Dedifferentiated amniotic fluid mesenchymal stem cell (primary cell): ENCODE measurements around the gene KCNQ5.

Experiments
- DNase-seq: peaks from one replicate; pipeline ENCODE4 v3.0.0-alpha.2; 2016; ENCODE audit errors: extremely low spot score

Gene KCNQ5

DNA sequence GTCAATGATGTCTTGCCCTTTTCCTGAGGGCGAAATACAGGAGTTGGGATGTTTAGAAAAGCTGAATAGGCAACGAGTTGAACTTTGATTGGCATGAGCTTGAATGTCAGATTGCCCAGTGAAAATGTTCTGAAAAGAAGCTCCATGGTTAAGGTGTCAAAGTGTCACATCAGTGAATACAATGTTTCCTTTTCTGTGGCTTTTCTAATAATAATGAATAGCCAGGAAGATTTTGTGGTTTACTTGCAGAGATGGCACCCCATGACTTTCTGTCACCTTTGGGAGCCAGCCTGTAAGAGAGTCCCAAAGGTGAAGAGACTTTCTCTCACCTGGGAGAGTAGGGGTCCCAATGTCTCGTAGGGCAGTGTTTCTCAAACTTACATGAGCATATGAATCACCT is 119.2 kb downstream of the KCNQ5 start:
- no peak for DNase-seq

- no peak for DNase-seq
Measured at GRCh38 chr6:72742001-72742673, 120.3 kb downstream of the KCNQ5 start.

DNA sequence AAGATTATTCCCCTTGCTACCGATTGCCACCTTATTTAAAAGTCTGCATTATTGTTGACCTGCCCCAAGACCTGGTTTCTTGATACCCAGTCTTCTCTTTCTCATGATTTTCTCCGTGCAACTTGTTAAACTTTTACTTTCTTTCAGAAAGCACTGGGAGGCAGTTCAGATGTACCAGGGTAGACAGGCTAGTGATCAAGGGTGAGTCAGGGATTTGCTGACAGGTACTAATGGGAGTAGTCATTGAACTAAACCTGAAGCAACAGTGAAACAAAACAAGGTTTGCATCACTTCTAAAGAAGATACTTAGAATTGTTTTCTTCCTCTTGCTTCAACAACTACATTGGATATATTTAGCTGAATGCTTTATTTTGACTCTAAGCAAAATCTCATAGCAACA is 124.4 kb downstream of the KCNQ5 start:
- no peak for DNase-seq

DNA sequence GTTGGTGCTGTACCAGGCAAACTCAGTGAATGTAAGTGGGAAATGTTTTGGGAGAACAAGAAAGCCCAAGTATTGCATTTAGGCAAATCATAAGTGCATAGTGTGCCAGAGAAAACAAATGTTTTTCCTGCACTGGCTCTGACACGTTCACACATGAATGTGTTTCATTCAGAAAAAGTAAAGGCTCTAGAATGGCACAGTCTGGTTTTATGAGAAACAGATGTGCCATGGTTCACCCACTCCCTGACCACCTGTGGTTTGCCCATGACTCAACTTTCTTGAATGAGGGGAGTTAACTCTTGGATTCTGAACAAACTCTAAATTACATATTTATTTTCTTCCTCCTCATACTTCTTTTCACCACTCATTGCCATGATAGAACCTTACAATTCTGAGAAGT is 126.9 kb downstream of the KCNQ5 start:
- DNase-seq, result peak; percentile 92

DNA sequence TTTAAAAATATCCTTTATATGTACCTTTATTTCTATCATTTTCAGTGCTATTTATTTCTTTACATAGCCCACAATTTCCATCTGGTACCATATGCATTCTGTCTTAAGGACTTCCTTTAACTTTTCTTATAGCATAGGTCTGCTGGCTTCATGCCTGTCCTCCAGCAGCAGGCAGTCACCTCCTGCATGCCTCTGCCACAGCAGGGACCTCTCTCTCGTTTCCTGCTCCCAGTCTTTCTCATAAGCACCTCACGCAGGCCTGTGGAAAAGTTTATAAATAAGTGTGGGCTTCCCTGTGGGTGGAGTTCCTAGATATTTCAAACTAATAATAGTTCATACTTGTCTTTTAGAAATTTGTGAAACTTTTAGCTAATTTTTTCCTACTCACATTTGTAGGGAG is 133.9 kb downstream of the KCNQ5 start:
- DNase-seq, result no peak

DNA sequence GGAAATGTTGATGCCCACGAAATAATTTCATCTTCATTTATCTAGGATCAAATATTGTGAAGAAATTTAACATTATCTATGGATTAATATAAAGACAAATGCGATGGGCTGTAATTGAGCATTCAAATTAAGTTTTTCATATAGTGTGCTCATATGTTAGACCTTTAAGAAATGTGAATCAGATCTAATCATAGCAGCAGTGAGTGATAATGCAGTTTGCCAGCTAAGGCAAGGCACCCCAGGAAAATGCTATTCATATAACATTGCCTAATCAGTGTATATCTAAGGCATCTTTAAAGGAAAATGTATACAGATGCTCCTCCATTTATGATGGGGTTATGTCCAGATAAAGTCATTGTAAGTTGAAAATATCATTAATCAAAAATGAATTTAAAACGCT is 135.2 kb downstream of the KCNQ5 start:
- DNase-seq, result no peak

- DNase-seq, result no peak
Measured at GRCh38 chr6:72757926-72758325, 136.1 kb downstream of the KCNQ5 start.

- DNase-seq, result no peak
Measured at GRCh38 chr6:72758901-72759300, 137.0 kb downstream of the KCNQ5 start.

DNA sequence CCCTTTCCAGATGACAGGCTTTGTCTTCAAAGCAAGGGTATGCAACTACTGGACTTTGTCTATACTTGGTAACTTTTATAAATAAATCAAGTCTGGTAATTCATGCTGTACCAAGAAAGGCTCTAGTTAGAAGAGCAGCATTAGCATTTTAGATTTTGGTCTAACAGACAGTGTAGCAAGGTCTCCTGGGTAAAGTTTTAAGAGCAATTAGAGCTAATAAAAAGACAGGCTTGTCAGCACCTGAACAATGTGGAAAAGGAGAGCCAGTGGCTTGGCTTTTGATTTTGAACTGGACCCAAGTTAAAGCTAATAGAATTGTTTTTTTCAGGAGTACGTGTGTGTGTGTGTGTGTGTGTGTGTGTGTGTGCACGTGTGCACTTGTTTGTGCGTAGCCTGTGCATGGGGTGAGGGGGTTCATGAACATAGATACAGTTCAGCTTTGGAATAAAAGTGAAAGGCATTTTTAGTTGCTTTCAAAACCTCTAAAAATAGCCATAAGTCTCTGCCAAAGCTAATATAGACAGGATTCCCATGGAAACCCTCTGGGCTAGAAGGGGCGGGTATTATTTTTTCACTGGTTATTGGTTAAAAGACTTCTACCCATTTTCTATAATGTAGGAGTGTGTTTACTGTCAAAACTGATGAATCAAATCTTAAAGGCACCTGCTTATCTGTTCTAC is 138.4 kb downstream of the KCNQ5 start:
- peak; percentile 61 for DNase-seq

GRCh38 chr6:72761761-72762160 is 139.9 kb downstream of the KCNQ5 start:
- DNase-seq, result no peak

- DNase-seq, result no peak
Measured at GRCh38 chr6:72769459-72770125, 147.7 kb downstream of the KCNQ5 start.

DNA sequence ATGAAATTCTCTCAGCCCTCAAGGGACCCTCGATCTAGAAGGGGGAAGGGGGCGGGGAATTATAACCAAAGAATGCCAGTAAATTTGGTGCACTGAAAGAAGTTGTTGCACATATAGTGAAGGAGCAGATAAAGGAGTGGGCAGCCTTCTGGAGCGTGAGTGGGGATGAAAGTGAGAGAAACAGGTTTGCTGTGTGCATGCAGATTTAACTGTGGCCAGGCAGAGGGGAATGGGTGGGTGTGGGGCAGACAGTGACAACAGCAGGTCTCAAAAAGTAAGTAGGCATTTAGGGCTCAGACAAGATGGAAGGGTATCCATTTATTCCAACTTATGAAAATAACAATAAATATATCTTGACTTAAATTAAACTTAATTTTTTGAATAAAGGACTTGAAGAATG is 149.1 kb downstream of the KCNQ5 start:
- DNase-seq, result no peak

- no peak for DNase-seq
Measured at GRCh38 chr6:72776456-72776855, 154.6 kb downstream of the KCNQ5 start.

DNA sequence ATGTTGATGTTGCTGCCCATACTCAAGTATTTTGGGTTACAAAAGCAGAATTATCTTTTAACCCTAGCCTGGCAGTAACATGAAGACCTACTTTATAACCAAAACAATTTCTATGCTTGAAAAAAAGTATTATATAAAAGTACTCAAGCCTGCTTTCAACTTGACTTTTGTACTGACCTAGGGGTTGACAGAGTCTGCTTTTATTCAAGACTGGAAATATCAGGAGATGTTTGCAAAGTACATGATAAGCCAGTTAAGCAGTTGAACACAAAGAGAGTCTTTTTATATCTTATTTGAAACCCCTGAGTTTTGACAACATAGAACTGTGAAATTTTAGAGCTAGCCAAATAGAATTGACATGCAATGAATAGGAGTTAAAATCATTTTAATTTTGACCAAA is 159.8 kb downstream of the KCNQ5 start:
- DNase-seq, result no peak

GRCh38 chr6:72783035-72783434 is 161.2 kb downstream of the KCNQ5 start:
- DNase-seq, result no peak

- peak; percentile 76 for DNase-seq
Measured at GRCh38 chr6:72783666-72784065, 161.8 kb downstream of the KCNQ5 start.

GRCh38 chr6:72784071-72784470 is 162.2 kb downstream of the KCNQ5 start:
- DNase-seq, result no peak

- peak; percentile 22 for DNase-seq
Measured at GRCh38 chr6:72784581-72784980, 162.7 kb downstream of the KCNQ5 start.

GRCh38 chr6:72787391-72788031 is 165.6 kb downstream of the KCNQ5 start:
- DNase-seq, result peak; percentile 86

GRCh38 chr6:72788188-72788587 is 166.3 kb downstream of the KCNQ5 start:
- peak; percentile 54 for DNase-seq

GRCh38 chr6:72789145-72789544 is 167.3 kb downstream of the KCNQ5 start:
- no peak for DNase-seq

- no peak for DNase-seq
Measured at GRCh38 chr6:72792692-72793091, 170.8 kb downstream of the KCNQ5 start.
